GM23338 (cell line): ENCODE measurements around the gene ETFA. TPM values are rescaled to one million over a fixed set of nuclear protein-coding genes. Genes with fewer than 3 reads are reported as not detected.

ENCODE experiments used
- ATAC-seq: fragments of 200-7000 bp; cut with Tn5 transposase; 3 replicates; pipeline ENCODE4 v1.9.1; 2020
- DNase-seq: peaks from one replicate; pipeline ENCODE4 v3.0.0-alpha.2; 2015; ENCODE audit warnings: low spot score
- H2AFZ ChIP-seq: fragments of 200-600 bp; sonication (generic); 2 replicates; pipeline ENCODE4 v1.8.0; 2016; ENCODE audit warnings: antibody characterized with exemption, mild to moderate bottlenecking, moderate library complexity
- H3F3A ChIP-seq: fragments of 200-600 bp; sonication (generic); replicated peaks from 2 replicates; pipeline ENCODE4 v1.8.0; 2017; ENCODE audit warnings: antibody characterized with exemption, mixed run types, low read depth
- H3K27ac ChIP-seq: fragments of 200-600 bp; sonication (generic); 2 replicates; pipeline ENCODE4 v1.6.1; 2016; ENCODE audit warnings: low read depth
- H3K27me3 ChIP-seq: fragments of 200-600 bp; sonication (generic); 2 replicates; pipeline ENCODE4 v1.8.0; 2016; ENCODE audit warnings: mild to moderate bottlenecking, mixed run types, moderate library complexity; ENCODE audit not compliant: insufficient read depth
- H3K36me3 ChIP-seq: fragments of 200-600 bp; sonication (generic); 2 replicates; pipeline ENCODE4 v1.8.0; 2016; ENCODE audit warnings: mild to moderate bottlenecking; ENCODE audit not compliant: insufficient read depth
- H3K4me1 ChIP-seq: fragments of 200-600 bp; sonication (generic); 2 replicates; pipeline ENCODE4 v1.8.0; 2016; ENCODE audit warnings: mild to moderate bottlenecking, moderate library complexity; ENCODE audit not compliant: insufficient read depth
- H3K4me2 ChIP-seq: fragments of 200-600 bp; sonication (generic); 2 replicates; pipeline ENCODE4 v1.7.1; 2017; ENCODE audit warnings: mixed run types
- H3K4me3 ChIP-seq: fragments of 200-600 bp; sonication (generic); 2 replicates; pipeline ENCODE4 v1.6.1; 2016; ENCODE audit warnings: mixed run types
- H3K79me2 ChIP-seq: fragments of 200-600 bp; sonication (generic); replicated peaks from 2 replicates; pipeline ENCODE4 v1.8.0; 2017; ENCODE audit warnings: mild to moderate bottlenecking; ENCODE audit not compliant: insufficient read depth
- H3K9me2 ChIP-seq: fragments of 200-600 bp; sonication (generic); 2 replicates; pipeline ENCODE4 v1.8.0; 2017; ENCODE audit not compliant: insufficient read depth
- H4K20me1 ChIP-seq: fragments of 200-600 bp; sonication (generic); replicated peaks from 2 replicates; pipeline ENCODE4 v1.8.0; 2017; ENCODE audit warnings: mild to moderate bottlenecking; ENCODE audit not compliant: insufficient read depth
- H3K27ac Mint-ChIP-seq: 2 replicates; pipeline ENCODE4 v1.8.0; 2020; ENCODE audit warnings: inconsistent platforms, mild to moderate bottlenecking, moderate library complexity, mixed read lengths
- H3K27me3 Mint-ChIP-seq: 3 replicates; pipeline ENCODE4 v1.8.0; 2022; ENCODE audit warnings: low read depth, mild to moderate bottlenecking, moderate library complexity, mixed read lengths, inconsistent platforms; ENCODE audit not compliant: insufficient read depth, poor library complexity
- H3K36me3 Mint-ChIP-seq: 3 replicates; pipeline ENCODE4 v1.8.0; 2021; ENCODE audit warnings: low read depth, mild to moderate bottlenecking, inconsistent platforms, moderate library complexity, mixed read lengths
- H3K4me1 Mint-ChIP-seq: 3 replicates; pipeline ENCODE4 v1.8.0; 2020; ENCODE audit warnings: mild to moderate bottlenecking, inconsistent platforms, mixed read lengths
- H3K4me3 Mint-ChIP-seq: 3 replicates; pipeline ENCODE4 v1.8.0; 2021; ENCODE audit warnings: moderate library complexity, mild to moderate bottlenecking, inconsistent platforms, mixed read lengths
- H3K9me3 Mint-ChIP-seq: 3 replicates; pipeline ENCODE4 v1.8.0; 2020; ENCODE audit warnings: moderate library complexity, mild to moderate bottlenecking, inconsistent platforms, mixed read lengths
- CREB1 ChIP-seq: fragments of 250-450 bp; sonication (Bioruptor Pico); IDR thresholded peaks from 2 replicates; pipeline ENCODE4 v1.5.0; 2020; ENCODE audit warnings: low read depth, mild to moderate bottlenecking, moderate library complexity
- EZH2 ChIP-seq: fragments of 200-600 bp; sonication (generic); IDR thresholded peaks from one replicate; pipeline ENCODE4 v1.8.0; 2017; ENCODE audit warnings: antibody characterized with exemption, mild to moderate bottlenecking, low read depth; ENCODE audit not compliant: unreplicated experiment
- EZH2phosphoT487 ChIP-seq: fragments of 200-600 bp; sonication (generic); IDR thresholded peaks from one replicate; pipeline ENCODE4 v1.8.1; 2018; ENCODE audit warnings: antibody characterized with exemption; ENCODE audit not compliant: unreplicated experiment
- JUNB ChIP-seq: IDR thresholded peaks from one replicate; pipeline ENCODE4 v1.6.1; 2016; ENCODE audit warnings: antibody characterized with exemption; ENCODE audit not compliant: unreplicated experiment
- NANOG ChIP-seq: IDR thresholded peaks from 2 replicates; pipeline ENCODE4 v1.6.1; 2016; ENCODE audit warnings: antibody characterized with exemption, borderline replicate concordance
- POLR2AphosphoS5 ChIP-seq: IDR thresholded peaks from 2 replicates; pipeline ENCODE4 v1.6.1; 2016; ENCODE audit warnings: antibody characterized with exemption, low read depth
- REST ChIP-seq: IDR thresholded peaks from one replicate; pipeline ENCODE4 v1.6.1; 2018; ENCODE audit warnings: antibody characterized with exemption; ENCODE audit not compliant: unreplicated experiment
- ZNF114 ChIP-seq: fragments of 250-450 bp; sonication (Bioruptor Pico); IDR thresholded peaks from 2 replicates; pipeline ENCODE4 v1.5.0; 2020; ENCODE audit warnings: mild to moderate bottlenecking, moderate library complexity
- ZNF331 ChIP-seq: fragments of 250-450 bp; sonication (Bioruptor Pico); IDR thresholded peaks from 2 replicates; pipeline ENCODE4 v1.5.0; 2020; ENCODE audit warnings: low read depth, mild to moderate bottlenecking, moderate library complexity
- ZNF462 ChIP-seq: fragments of 250-450 bp; sonication (Bioruptor Pico); IDR thresholded peaks from 2 replicates; pipeline ENCODE4 v1.5.0; 2020; ENCODE audit warnings: mild to moderate bottlenecking, moderate library complexity
- polyA plus RNA-seq: library from polyadenylated mRNA; unstranded; fragments of >200 nt; fragmentation: Nextera tagmentation; extraction: Ambion mirVana; gene quantifications from 2 replicates; pipeline ENCODE4 v1.2.1, GENCODE V29; 2016
- total RNA-seq: library from RNA; depleted of rRNA; stranded (reverse); fragments of >200 nt; shearing (Covaris generic); gene quantifications from 2 replicates; pipeline ENCODE4 v1.2.3, GENCODE V29; 2014

ETFA gene
- total and polyA plus RNA-seq, 2 experiments from 2014 or later: 52.9 to 69.1 TPM

- H4K20me1 ChIP-seq: peaks cover 16% of the 10 kb centered on the region; the same call in 1 of the 2 replicates
- DNase-seq (no peak), ATAC-seq (no peak)
- no peak overlapping the region for H3K27ac Mint-ChIP-seq
- no peak overlapping the region for H3K4me3 Mint-ChIP-seq
- H3K36me3 Mint-ChIP-seq: peaks cover 3% of the 10 kb centered on the region; the same call in 1 of the 3 replicates
- no peak overlapping the region for H3K4me2 ChIP-seq
- H3K27me3 ChIP-seq: no peaks in the 10 kb centered on the region
- H3K4me3 ChIP-seq: no peak overlapping the region
- H3K27ac ChIP-seq: no peak overlapping the region
- no peaks in the 10 kb centered on the region for H3F3A ChIP-seq
- peaks cover 3% of the 10 kb centered on the region; the same call in 1 of the 3 replicates for H3K9me3 Mint-ChIP-seq
- H3K9me2 ChIP-seq: no peaks in the 10 kb centered on the region
- no peaks in the 10 kb centered on the region for H3K36me3 ChIP-seq
- H3K4me1 Mint-ChIP-seq: no peaks in the 10 kb centered on the region
- TF ChIP-seq ZNF114 (CRISPR knock-in tag): no peak
- TF ChIP-seq REST: no peak
- TF ChIP-seq EZH2phosphoT487: no peak
- no peak for TF ChIP-seq EZH2
- TF ChIP-seq ZNF462 (CRISPR knock-in tag): no peak
- TF ChIP-seq JUNB: no peak
- TF ChIP-seq ZNF331 (CRISPR knock-in tag): no peak
- no peak for TF ChIP-seq POLR2AphosphoS5
- TF ChIP-seq CREB1 (CRISPR knock-in tag): no peak
- no peak for TF ChIP-seq NANOG
- H2AFZ ChIP-seq: no peak overlapping the region
- H3K79me2 ChIP-seq: peaks cover 92% of the 10 kb centered on the region
- H3K4me1 ChIP-seq: no peaks in the 10 kb centered on the region
- peaks cover 1% of the 10 kb centered on the region for H3K27me3 Mint-ChIP-seq
Measured at GRCh38 chr15:76303909-76304308, 7.4 kb downstream of the ETFA start.
